Activated CD8-positive, alpha-beta memory T cell treated with anti-CD3 and anti-CD28 coated beads, Interleukin-2, amount 50 U/mL, for 24 hours (primary cell): ENCODE measurements around the gene LRP2.

Experiments
- DNase-seq: peaks from one replicate; pipeline ENCODE4 v3.0.0-alpha.2; 2020; ENCODE audit errors: extremely low read depth

The LRP2 gene

GRCh38 chr2:169240405-169240804, 121.9 kb downstream of the LRP2 start:
- no peak for DNase-seq

- no peak for DNase-seq
Observed at GRCh38 chr2:169237939-169238338, 124.4 kb downstream of the LRP2 start.

GRCh38 chr2:169237286-169237685, 125.0 kb downstream of the LRP2 start:
- no peak for DNase-seq

- no peak for DNase-seq
Observed at GRCh38 chr2:169232551-169233154, 129.7 kb downstream of the LRP2 start.

GRCh38 chr2:169230204-169230603, 132.1 kb downstream of the LRP2 start:
- DNase-seq: no peak

- no peak for DNase-seq
Observed at GRCh38 chr2:169229590-169229989, 132.7 kb downstream of the LRP2 start.

- DNase-seq: no peak
Observed at GRCh38 chr2:169225906-169226305, 136.4 kb downstream of the LRP2 start.

- DNase-seq: no peak
Observed at GRCh38 chr2:169225233-169225750, 137.0 kb downstream of the LRP2 start.

GRCh38 chr2:169222665-169223064, 139.7 kb downstream of the LRP2 start:
- DNase-seq: no peak

- DNase-seq: no peak
Observed at GRCh38 chr2:169221745-169222369, 140.5 kb downstream of the LRP2 start.

GRCh38 chr2:169210917-169211316, 151.4 kb downstream of the LRP2 start:
- DNase-seq: no peak

- no peak for DNase-seq
Observed at GRCh38 chr2:169208026-169208425, 154.3 kb downstream of the LRP2 start.

GRCh38 chr2:169205176-169205575, 157.2 kb downstream of the LRP2 start:
- DNase-seq: no peak

- DNase-seq: no peak
Observed at GRCh38 chr2:169203952-169204351, 158.4 kb downstream of the LRP2 start.

- no peak for DNase-seq
Observed at GRCh38 chr2:169200756-169201155, 161.6 kb downstream of the LRP2 start.

GRCh38 chr2:169193618-169194017, 168.7 kb downstream of the LRP2 start:
- DNase-seq: no peak

GRCh38 chr2:169190197-169190775, 172.0 kb downstream of the LRP2 start:
- no peak for DNase-seq

- no peak for DNase-seq
Observed at GRCh38 chr2:169189132-169189531, 173.2 kb downstream of the LRP2 start.

GRCh38 chr2:169185711-169186110, 176.6 kb downstream of the LRP2 start:
- DNase-seq: no peak

GRCh38 chr2:169184074-169184473, 178.3 kb downstream of the LRP2 start:
- no peak for DNase-seq

- no peak for DNase-seq
Observed at GRCh38 chr2:169182573-169182972, 179.8 kb downstream of the LRP2 start.

- DNase-seq: no peak
Observed at GRCh38 chr2:169178804-169179390, 183.4 kb downstream of the LRP2 start.

GRCh38 chr2:169178364-169178763, 184.0 kb downstream of the LRP2 start:
- no peak for DNase-seq
